Lower leg skin (tissue), 4 donors: ENCODE measurements around the gene EIF2AK2. TPM values are rescaled to one million over a fixed set of nuclear protein-coding genes. Genes with fewer than 3 reads are reported as not detected.
"Not testable (repeated sequence)": the region's sequence is repeated elsewhere in the genome, so short reads cannot be mapped to it uniquely, and the experiment has no call there.

Experiments used
- DNase-seq, 2 donors: peaks; one replicate each; pipeline ENCODE4 v3.0.0-alpha.2; 2019; ENCODE audit warnings: low spot score in 2 of 2
- H3K4me3 ChIP-seq: fragments of 200-600 bp; sonication (generic); 2 replicates; pipeline ENCODE4 v1.5.1; 2017; ENCODE audit warnings: mild to moderate bottlenecking, low read depth; ENCODE audit not compliant: poor library complexity, severe bottlenecking
- POLR2A ChIP-seq, 2 donors: fragments of 450-650 bp; IDR thresholded peaks; one replicate each; pipeline ENCODE4 v1.6.1; 2016 to 2017; ENCODE audit warnings: antibody characterized with exemption in 2 of 2, mild to moderate bottlenecking in 1 of 2, moderate library complexity in 1 of 2
- WGBS, 2 donors: methylation state at CpG; one replicate each; pipeline ENCODE4 v1.1.5; 2018; 5-methylcytosine and 5-hydroxymethylcytosine counted together
- intact Hi-C: fragments of 100-400 bp; cut with DNase I; formaldehyde crosslinking; loops from one replicate; pipeline ENCODE4 v1.15.0; 2023; ENCODE audit warnings: low total_unique reads
- total RNA-seq, 4 donors: library from RNA; depleted of rRNA; stranded (reverse); fragments of >200 nt; gene quantifications; one replicate each; pipeline ENCODE4 v1.1.0, GENCODE V29; 2016
- TF ChIP-seq, protein P1 (sequence below), 3 donors: fragments of 450-650 bp; IDR thresholded peaks; one replicate each; pipeline ENCODE4 v1.5.1; 2016; ENCODE audit warnings: antibody characterized with exemption in 3 of 3, mild to moderate bottlenecking in 3 of 3, moderate library complexity in 2 of 3

EIF2AK2 gene
- total RNA-seq, 4 donors from 2014 or later: 5.3 to 10.7 (median 7.4) TPM

DNA sequence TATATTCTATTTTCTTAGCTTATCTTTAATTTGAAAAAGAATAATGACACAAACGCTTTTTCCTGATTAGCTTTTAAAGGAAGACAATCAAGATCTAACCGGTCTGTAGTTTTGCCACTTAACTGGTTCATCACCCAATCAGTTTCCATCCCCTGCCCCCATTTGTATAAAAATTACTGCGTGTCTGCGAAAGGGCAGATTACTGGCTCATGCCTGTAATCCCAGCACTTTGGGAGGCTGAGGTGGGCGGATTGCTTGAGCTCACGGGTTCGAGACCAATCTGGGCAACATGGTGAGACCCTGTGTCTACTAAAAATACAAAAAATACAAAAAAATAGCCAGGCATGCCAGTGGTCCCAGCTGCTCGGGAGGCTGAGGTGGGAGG, 41.9 kb upstream of the EIF2AK2 start:
- no peak for TF ChIP-seq POLR2A (IDR thresholded peaks at IDR 0.05)
- TF ChIP-seq, protein P1, sequence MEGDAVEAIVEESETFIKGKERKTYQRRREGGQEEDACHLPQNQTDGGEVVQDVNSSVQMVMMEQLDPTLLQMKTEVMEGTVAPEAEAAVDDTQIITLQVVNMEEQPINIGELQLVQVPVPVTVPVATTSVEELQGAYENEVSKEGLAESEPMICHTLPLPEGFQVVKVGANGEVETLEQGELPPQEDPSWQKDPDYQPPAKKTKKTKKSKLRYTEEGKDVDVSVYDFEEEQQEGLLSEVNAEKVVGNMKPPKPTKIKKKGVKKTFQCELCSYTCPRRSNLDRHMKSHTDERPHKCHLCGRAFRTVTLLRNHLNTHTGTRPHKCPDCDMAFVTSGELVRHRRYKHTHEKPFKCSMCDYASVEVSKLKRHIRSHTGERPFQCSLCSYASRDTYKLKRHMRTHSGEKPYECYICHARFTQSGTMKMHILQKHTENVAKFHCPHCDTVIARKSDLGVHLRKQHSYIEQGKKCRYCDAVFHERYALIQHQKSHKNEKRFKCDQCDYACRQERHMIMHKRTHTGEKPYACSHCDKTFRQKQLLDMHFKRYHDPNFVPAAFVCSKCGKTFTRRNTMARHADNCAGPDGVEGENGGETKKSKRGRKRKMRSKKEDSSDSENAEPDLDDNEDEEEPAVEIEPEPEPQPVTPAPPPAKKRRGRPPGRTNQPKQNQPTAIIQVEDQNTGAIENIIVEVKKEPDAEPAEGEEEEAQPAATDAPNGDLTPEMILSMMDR (IDR thresholded peaks at IDR 0.05): no peak
- H3K4me3 ChIP-seq: no peak overlapping the region
- intact Hi-C loops: no loop called here
- WGBS, 2 donors: 89 to 93% methylated on average over 8 of the region's 8 CpGs
- no peak for DNase-seq

DNA sequence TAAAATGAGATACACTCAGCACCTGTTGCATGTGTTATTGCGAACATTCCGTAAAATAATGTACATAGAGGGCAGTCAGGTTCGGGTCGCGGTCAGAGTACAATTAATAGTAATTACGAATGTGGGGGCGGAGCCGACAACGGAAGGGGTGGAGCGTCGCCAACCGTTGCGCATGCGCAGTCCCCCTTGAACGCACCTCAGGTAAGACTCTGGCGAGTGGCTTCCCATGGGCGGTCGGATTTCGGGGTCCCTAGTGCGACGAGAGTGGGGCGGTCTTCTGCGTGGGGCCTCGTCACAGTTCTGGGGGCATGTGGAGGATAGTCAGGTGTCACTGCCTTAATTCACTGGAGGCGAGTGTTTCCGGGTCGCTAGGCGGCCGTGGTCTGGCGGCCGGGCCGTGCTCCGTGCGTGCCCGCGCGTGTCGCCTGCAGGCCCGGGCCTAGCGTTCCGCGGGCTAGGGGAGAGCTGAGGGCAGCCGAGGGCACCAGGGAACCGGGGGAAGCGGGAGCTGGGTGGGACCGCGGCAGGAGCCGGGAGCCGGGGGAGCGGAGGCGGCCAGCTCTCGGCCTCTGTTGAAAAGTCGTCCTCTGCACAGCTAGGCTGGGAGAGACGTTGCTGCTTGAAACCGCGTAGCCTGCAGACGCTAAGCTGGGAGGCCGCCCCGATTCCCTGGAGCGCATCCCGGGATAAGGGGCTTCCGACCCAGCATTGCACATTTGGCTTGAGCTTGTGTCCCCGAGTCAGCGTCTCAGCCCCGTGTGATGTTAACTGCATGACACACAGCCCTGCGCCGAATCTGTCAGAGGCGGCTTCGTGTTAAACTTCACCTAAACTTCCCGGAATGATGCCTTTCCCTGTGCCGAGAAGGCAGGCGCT, 39.8 kb upstream of the EIF2AK2 start, which contains the start of gene CEBPZOS:
CEBPZOS (plus strand) TSS at position 177 of the 876 bp plus-strand sequence. CDS start 3,209 bp downstream, outside the sequence.
- intact Hi-C loops: no loop called here
- TF ChIP-seq, protein P1 (IDR thresholded peaks at IDR 0.05): peak in 1 of 3 donors; percentile 11
- no peak for TF ChIP-seq POLR2A (IDR thresholded peaks at IDR 0.05)
- peak within 1 kb of the TSS; percentile 67 for H3K4me3 ChIP-seq
- 1 to 3% methylated on average over 30 to 43 of the region's 72 CpGs for whole genome bisulfite sequencing, 2 donors
- DNase-seq: peak; percentile 79 to 97

DNA sequence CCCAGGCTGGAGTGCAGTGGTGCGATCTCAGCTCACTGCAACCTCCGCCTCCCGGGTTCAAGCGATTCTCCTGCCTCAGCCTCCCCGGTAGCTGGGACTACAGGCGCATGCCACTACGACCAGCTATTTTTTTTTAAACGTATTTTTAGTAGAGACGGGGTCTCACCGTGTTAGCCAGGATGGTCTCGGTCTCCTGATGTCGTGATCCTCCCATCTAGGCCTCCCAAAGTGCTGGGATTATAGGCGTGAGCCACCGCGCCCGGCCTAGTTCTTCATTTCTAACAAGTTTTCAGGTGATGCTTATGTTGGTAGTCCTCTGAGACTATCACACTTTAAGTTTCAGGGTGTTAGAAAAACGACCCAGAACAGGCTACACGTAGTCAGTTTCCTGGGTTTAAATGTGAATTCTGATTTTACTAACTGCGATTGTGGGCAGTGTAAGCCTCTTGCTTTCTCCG, 39.1 kb upstream of the EIF2AK2 start:
- DNase-seq, intact Hi-C loops: not testable (repeated sequence)
- 83 to 84% methylated on average over 20 of the region's 20 CpGs for WGBS, 2 donors
- peak overlapping the region; percentile 67 for H3K4me3 ChIP-seq

DNA sequence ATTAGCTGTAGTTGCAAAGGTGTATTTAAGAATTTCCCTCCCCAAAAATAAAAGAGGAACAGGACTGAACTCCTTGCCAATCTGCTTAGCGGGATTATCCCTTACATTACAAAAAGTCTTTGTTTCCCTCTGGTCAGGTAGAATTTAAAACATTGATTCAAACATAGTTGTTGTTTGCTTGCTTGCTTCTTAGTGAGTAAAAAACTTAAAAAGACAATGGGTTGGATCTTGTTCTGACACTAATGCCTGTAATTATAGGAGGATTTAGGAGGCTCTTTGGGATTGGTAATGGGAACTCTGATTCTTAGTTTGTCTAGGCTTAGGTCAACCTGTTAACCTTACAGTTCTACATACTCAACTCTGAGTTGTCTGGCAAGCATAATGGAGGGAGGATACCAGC, 35.8 kb upstream of the EIF2AK2 start:
- no peak for DNase-seq
- no peak for TF ChIP-seq POLR2A (IDR thresholded peaks at IDR 0.05)
- TF ChIP-seq, protein P1 (IDR thresholded peaks at IDR 0.05): no peak
- intact Hi-C loops: no loop called here
- 76 to 83% methylated on average over 1 of the region's 1 CpG for WGBS, 2 donors
- H3K4me3 ChIP-seq: no peak overlapping the region

DNA sequence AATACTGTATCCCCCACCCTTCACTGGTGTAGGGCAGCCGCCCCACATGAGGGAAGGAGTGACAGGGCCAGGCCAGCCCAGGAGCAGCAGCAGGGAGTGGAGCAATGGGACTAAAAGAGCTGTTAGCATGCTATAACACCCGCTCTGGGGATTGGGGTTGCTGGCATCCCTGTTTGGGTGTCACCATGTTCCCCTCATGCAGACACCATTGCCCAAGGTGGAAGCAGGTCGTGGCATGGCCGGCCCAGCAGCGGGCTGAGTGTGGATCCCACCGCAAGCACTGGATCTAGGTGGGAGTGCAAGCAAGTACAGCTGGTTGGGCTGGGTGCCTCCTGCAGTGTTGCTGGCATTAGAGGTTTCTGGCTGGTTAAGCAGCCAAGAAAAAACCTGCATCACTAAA, 35.0 kb upstream of the EIF2AK2 start:
- peak in 1 of 2 donors; percentile 68 for DNase-seq
- H3K4me3 ChIP-seq: no peak overlapping the region
- 75 to 76% methylated on average over 6 of the region's 6 CpGs for WGBS, 2 donors
- intact Hi-C loops: no loop called here
- no peak for TF ChIP-seq POLR2A (IDR thresholded peaks at IDR 0.05)
- TF ChIP-seq, protein P1 (IDR thresholded peaks at IDR 0.05): no peak

DNA sequence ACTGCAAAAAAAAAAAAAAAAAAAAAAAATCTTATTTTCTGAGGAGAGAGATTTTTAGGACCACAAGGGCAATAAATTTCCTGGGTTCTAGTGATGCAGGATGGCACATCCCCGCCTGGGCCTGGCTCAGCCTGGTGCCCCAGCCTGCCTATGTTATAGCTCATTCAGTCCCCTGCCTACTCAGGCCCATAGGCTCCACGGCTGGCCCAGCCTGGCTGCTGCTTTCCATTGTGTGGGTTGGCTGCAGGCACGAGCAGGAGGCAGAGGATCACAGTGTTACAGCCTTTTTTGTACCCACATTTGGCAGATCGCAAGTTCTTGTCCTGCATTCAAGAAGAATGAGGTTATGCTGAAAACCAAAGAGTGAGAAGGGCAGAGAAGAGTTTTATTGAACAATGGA, 34.5 kb upstream of the EIF2AK2 start:
- TF ChIP-seq POLR2A (IDR thresholded peaks at IDR 0.05): no peak
- TF ChIP-seq, protein P1 (IDR thresholded peaks at IDR 0.05): no peak
- peak in 1 of 2 donors; percentile 84 for DNase-seq
- intact Hi-C loops: no loop called here
- 57% methylated on average over 4 of the region's 4 CpGs for WGBS, 2 donors
- H3K4me3 ChIP-seq: no peak overlapping the region
